Karpas-422 (cell line): ENCODE measurements around the gene TSPAN4. TPM values are rescaled to one million over a fixed set of nuclear protein-coding genes. Genes with fewer than 3 reads are reported as not detected.

Experiments
- DNase-seq: peaks from one replicate; pipeline ENCODE4 v3.0.0-alpha.2; 2015
- H2AFZ ChIP-seq: fragments of 200-600 bp; sonication (generic); 2 replicates; pipeline ENCODE4 v1.6.1; 2014; ENCODE audit warnings: antibody characterized with exemption, low read length, mixed read lengths
- H3K27ac ChIP-seq: fragments of 200-600 bp; sonication (generic); 2 replicates; pipeline ENCODE4 v1.5.1; 2014; ENCODE audit warnings: mild to moderate bottlenecking, low read length, moderate library complexity
- H3K27me3 ChIP-seq: fragments of 200-600 bp; sonication (generic); 2 replicates; pipeline ENCODE4 v1.6.1; 2014; ENCODE audit warnings: low read length, mixed read lengths
- H3K36me3 ChIP-seq: fragments of 200-600 bp; sonication (generic); 2 replicates; pipeline ENCODE4 v1.6.1; 2014; ENCODE audit warnings: low read length, mixed read lengths; ENCODE audit not compliant: insufficient read depth
- H3K4me1 ChIP-seq: fragments of 200-600 bp; sonication (generic); 2 replicates; pipeline ENCODE4 v1.6.1; 2014; ENCODE audit warnings: mild to moderate bottlenecking, low read length, mixed read lengths
- H3K4me2 ChIP-seq: fragments of 200-600 bp; sonication (generic); 2 replicates; pipeline ENCODE4 v1.6.1; 2014; ENCODE audit warnings: low read length, low read depth, mild to moderate bottlenecking; ENCODE audit not compliant: poor library complexity, severe bottlenecking
- H3K4me3 ChIP-seq: fragments of 200-600 bp; sonication (generic); 2 replicates; pipeline ENCODE4 v1.5.1; 2014; ENCODE audit warnings: mild to moderate bottlenecking, antibody characterized with exemption, low read length, mixed read lengths
- H3K79me2 ChIP-seq: fragments of 200-600 bp; sonication (generic); 2 replicates; pipeline ENCODE4 v1.6.1; 2014; ENCODE audit warnings: mild to moderate bottlenecking, low read length, mixed read lengths
- H3K9ac ChIP-seq: fragments of 200-600 bp; sonication (generic); 2 replicates; pipeline ENCODE4 v1.6.0; 2014; ENCODE audit warnings: low read length
- H3K9me2 ChIP-seq: fragments of 200-600 bp; sonication (generic), shearing (Covaris generic); replicated peaks from 2 replicates; pipeline ENCODE4 v1.6.0; 2014; ENCODE audit warnings: mild to moderate bottlenecking, low read length, moderate library complexity; ENCODE audit not compliant: insufficient read depth
- H3K9me3 ChIP-seq: fragments of 300-700, 200-600 bp; sonication (generic); 2 replicates; pipeline ENCODE4 v1.6.1; 2014; ENCODE audit warnings: low read length, mixed read lengths
- H4K20me1 ChIP-seq: fragments of 200-600 bp; sonication (generic); 2 replicates; pipeline ENCODE4 v1.6.1; 2014; ENCODE audit warnings: mild to moderate bottlenecking, antibody characterized with exemption, low read length, low read depth; ENCODE audit not compliant: insufficient read depth
- total RNA-seq: library from RNA; depleted of rRNA; stranded (reverse); fragments of >200 nt; shearing (Covaris generic); gene quantifications from 2 replicates; pipeline ENCODE4 v1.2.3, GENCODE V29; 2014; ENCODE audit warnings: low replicate concordance; rRNA removed

Gene TSPAN4, protein sequence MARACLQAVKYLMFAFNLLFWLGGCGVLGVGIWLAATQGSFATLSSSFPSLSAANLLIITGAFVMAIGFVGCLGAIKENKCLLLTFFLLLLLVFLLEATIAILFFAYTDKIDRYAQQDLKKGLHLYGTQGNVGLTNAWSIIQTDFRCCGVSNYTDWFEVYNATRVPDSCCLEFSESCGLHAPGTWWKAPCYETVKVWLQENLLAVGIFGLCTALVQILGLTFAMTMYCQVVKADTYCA
- 4.0 TPM in 1 of 2 replicates, not detected in the other for total RNA-seq

DNA sequence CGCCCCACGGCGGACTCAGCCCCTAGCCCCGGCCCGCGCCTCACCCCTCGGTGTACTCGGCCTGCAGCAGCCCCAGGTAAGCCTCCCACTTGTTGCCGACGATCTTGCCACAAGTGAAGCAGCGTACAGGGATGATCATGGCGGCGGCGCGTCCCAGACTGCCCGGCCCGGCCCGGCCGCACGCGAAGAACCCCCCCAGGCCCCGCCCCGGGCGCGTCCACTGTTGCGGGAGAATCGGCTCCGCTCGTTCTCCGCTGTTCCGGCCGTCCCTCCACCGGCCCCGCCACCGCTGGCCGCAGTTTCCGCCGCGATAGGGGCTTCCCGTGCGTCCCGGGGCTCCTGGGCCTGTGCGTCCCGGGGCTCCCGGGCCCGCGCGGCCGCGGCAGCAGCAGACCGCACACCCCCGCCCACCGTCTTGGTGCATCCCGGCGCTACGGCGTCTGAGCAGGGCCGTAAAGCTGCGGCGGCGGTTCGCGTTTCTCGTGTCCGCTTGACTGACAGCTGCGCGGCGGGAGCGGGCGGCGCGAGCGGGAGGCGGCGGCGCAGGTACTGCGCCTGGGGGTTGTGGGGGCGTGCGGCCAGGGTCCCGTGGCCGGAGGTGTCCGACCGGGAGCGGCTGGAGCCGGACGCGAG is at the start of gene TSPAN4, which contains the start of gene POLR2L:
TSS of gene TSPAN4 (plus strand) at position 483 of the 633 bp plus-strand sequence. CDS start 7,453 bp downstream, outside the sequence.
TSS of gene POLR2L (minus strand) at position 160 of the 633 bp plus-strand sequence. CDS start at position 139, 21 bp downstream.
- H3K27ac ChIP-seq = peak within 1 kb of the TSS; percentile 65
- H3K4me2 ChIP-seq = peak within 1 kb of the TSS; percentile 85
- H2AFZ ChIP-seq = peak within 1 kb of the TSS; percentile 87; the same call in 1 of the 2 replicates
- H3K4me3 ChIP-seq = peak within 1 kb of the TSS; percentile 99
- H3K4me1 ChIP-seq = peaks cover 24% of the 10 kb centered on the region
- DNase-seq = peak; percentile 96
- no peaks in the 10 kb centered on the region for H3K9me3 ChIP-seq
- H3K27me3 ChIP-seq = no peaks in the 10 kb centered on the region
- H4K20me1 ChIP-seq = peaks cover 31% of the 10 kb centered on the region; the same call in 1 of the 2 replicates
- H3K9me2 ChIP-seq = no peaks in the 10 kb centered on the region
- H3K36me3 ChIP-seq = 0 out of 2 replicates have a peak, but pooled peaks cover 3% of the 10 kb centered on the region
- H3K79me2 ChIP-seq = peaks cover 24% of the 10 kb centered on the region
- H3K9ac ChIP-seq = peak within 1 kb of the TSS; percentile 99

DNA sequence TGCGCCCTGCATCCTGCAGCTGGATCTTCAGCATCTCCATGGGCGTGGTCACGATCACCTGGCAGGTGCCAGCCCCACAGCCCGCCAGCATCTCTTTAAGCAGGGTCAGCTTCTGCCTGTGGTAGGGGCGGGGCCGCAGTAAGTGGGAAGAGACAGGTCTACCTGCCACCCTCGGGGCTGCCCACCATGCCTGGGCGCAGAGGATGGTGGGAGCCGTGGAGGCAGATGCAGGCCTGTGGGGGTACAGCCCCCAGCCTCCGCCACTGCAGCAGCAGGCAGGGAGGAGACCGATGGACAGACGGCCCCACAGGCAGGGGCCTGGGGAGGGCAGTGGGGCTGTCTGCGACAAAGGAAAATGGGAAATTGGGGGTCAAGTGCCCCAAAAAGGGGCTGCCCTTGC is 49.8 kb upstream of the TSPAN4 start:
- no peak overlapping the region for H3K9ac ChIP-seq
- H3K36me3 ChIP-seq = 0 out of 2 replicates have a peak, but pooled peaks cover under 1% of the 10 kb centered on the region
- peaks cover 53% of the 10 kb centered on the region for H3K4me1 ChIP-seq
- H3K27ac ChIP-seq = no peak overlapping the region
- H2AFZ ChIP-seq = no peak overlapping the region
- peaks cover 42% of the 10 kb centered on the region for H3K79me2 ChIP-seq
- no peak overlapping the region for H3K4me2 ChIP-seq
- no peak overlapping the region for H3K4me3 ChIP-seq
- no peaks in the 10 kb centered on the region for H3K27me3 ChIP-seq
- DNase-seq = no peak
- no peaks in the 10 kb centered on the region for H3K9me2 ChIP-seq
- peaks cover 18% of the 10 kb centered on the region; the same call in 1 of the 2 replicates for H4K20me1 ChIP-seq
- H3K9me3 ChIP-seq = no peaks in the 10 kb centered on the region

DNA sequence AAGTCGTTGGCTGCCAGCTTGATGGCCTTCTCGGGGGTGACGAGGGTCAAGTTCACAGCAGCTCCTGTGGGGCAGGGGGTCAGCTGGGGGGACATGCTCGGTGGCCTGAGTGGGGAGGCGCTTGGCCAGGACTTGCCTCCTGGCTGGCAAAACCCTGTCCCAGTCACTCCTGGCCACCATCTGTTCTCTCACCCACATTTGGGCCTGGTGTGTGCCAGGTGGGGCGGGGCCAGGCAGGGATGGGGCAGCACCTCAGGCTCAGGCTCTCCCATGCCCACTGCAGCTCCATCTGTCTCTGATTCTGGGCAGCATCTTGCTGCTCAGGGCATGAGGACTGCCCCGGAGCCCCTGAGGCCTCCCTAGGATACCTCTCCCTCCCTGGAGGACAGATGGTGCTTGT is 49.1 kb upstream of the TSPAN4 start:
- H3K9me2 ChIP-seq = no peaks in the 10 kb centered on the region
- no peak overlapping the region for H3K4me2 ChIP-seq
- no peaks in the 10 kb centered on the region for H3K9me3 ChIP-seq
- H3K36me3 ChIP-seq = no peaks in the 10 kb centered on the region
- peaks cover 36% of the 10 kb centered on the region for H3K79me2 ChIP-seq
- DNase-seq = no peak
- H3K27ac ChIP-seq = no peak overlapping the region
- H3K4me1 ChIP-seq = peaks cover 46% of the 10 kb centered on the region
- no peak overlapping the region for H3K4me3 ChIP-seq
- H3K9ac ChIP-seq = no peak overlapping the region
- H4K20me1 ChIP-seq = peaks cover 16% of the 10 kb centered on the region; the same call in 1 of the 2 replicates
- no peaks in the 10 kb centered on the region for H3K27me3 ChIP-seq
- no peak overlapping the region for H2AFZ ChIP-seq

DNA sequence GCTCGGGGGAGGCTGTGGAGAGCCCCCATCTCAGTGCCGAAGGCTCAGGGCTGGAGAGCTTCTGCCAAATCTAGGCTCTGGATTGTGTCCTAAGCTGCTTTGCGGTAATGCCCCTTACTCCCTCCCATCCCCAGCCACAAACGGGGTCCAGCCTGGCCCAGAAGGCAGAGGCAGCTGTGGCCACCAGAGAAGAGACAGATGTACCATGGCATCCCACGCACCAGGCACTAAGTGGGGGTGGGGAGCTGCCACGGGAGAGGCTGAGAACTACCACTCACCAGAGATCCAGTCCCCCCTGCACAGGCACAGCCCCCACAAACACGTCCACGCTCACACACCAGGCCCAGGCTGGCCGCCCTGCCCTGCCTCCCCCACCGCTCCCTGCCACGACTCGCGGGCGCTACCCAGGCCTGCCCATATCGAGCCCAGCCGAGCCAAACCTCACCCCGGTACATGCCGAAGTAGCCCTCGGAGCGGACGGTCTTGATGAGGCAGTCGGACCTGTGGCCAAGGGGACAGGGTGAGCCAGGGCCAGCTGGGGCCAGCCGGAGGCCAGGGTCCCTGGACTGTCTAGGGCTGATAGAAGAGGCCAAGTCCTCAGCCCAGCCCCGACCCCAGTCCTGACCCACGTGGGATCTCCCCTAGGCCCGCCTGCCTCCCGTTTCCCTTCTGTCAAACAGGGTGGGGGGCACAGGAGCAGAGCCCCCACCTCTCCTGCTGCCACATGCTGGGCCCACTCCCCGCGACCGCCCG is 48.5 kb upstream of the TSPAN4 start:
- DNase-seq = no peak
- peaks cover 30% of the 10 kb centered on the region for H3K79me2 ChIP-seq
- H3K4me3 ChIP-seq = no peak overlapping the region; the same call in 1 of the 2 replicates
- no peak overlapping the region for H3K9ac ChIP-seq
- no peak overlapping the region for H3K27ac ChIP-seq
- no peaks in the 10 kb centered on the region for H3K9me2 ChIP-seq
- no peaks in the 10 kb centered on the region for H3K9me3 ChIP-seq
- H4K20me1 ChIP-seq = peaks cover 13% of the 10 kb centered on the region; the same call in 1 of the 2 replicates
- no peaks in the 10 kb centered on the region for H3K27me3 ChIP-seq
- H3K4me1 ChIP-seq = peaks cover 40% of the 10 kb centered on the region
- no peak overlapping the region for H2AFZ ChIP-seq
- H3K4me2 ChIP-seq = peak overlapping the region; percentile 97
- H3K36me3 ChIP-seq = no peaks in the 10 kb centered on the region

DNA sequence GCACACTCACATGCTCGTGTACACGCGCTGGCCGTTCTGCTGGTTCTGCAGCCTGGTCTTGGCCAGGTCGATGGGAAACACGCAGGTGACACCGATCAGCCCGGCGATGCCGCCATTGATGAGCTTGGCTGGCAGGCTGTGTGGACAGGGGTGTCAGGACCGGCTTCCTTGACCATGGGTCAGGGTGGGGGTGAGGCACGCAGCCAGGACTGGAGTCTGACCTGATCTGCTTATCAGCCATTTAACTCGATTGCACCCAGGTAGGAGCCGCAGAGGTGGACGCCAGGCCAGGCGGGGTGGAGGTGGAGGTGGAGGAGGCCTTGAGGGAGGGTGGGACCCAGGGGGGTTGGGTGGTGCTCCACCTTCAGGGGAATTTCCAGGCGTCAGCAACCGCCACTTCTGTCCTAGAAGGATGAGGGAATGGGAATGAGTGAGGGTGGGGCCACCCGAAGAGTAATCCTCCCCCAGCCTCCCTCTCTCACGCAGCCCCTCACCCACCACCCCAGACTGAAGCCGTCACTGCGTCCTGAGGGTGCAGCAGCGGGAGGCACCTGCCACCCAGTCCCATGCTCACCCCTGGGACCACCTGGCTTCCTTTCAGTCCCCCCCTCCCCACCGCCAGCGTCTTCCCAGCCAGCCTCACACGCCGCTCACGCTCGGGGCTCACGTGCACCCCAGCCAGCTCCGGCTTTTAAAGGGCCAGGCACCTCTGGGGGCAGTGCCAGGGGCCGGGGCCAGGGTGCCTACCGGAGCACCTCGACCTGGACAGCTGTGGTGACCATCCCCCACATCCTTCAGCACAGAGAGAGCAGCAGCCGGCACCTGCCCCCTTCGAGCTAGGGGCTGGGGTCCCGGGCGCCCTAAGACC is 47.7 kb upstream of the TSPAN4 start:
- Histone ChIP-seq H4K20me1 (peaks cover 13% of the 10 kb centered on the region; the same call in 1 of the 2 replicates), H3K4me3 (peak overlapping the region; percentile 95), H3K9me2 (no peaks in the 10 kb centered on the region), H3K4me1 (peaks cover 39% of the 10 kb centered on the region), H3K27me3 (no peaks in the 10 kb centered on the region), H3K27ac (peak overlapping the region; percentile 76; the same call in 1 of the 2 replicates), H2AFZ (no peak overlapping the region), H3K4me2 (peak overlapping the region; percentile 97), H3K9me3 (no peaks in the 10 kb centered on the region), H3K36me3 (no peaks in the 10 kb centered on the region), H3K9ac (peak overlapping the region; percentile 93), H3K79me2 (peaks cover 24% of the 10 kb centered on the region)
- peak; percentile 76 for DNase-seq

DNA sequence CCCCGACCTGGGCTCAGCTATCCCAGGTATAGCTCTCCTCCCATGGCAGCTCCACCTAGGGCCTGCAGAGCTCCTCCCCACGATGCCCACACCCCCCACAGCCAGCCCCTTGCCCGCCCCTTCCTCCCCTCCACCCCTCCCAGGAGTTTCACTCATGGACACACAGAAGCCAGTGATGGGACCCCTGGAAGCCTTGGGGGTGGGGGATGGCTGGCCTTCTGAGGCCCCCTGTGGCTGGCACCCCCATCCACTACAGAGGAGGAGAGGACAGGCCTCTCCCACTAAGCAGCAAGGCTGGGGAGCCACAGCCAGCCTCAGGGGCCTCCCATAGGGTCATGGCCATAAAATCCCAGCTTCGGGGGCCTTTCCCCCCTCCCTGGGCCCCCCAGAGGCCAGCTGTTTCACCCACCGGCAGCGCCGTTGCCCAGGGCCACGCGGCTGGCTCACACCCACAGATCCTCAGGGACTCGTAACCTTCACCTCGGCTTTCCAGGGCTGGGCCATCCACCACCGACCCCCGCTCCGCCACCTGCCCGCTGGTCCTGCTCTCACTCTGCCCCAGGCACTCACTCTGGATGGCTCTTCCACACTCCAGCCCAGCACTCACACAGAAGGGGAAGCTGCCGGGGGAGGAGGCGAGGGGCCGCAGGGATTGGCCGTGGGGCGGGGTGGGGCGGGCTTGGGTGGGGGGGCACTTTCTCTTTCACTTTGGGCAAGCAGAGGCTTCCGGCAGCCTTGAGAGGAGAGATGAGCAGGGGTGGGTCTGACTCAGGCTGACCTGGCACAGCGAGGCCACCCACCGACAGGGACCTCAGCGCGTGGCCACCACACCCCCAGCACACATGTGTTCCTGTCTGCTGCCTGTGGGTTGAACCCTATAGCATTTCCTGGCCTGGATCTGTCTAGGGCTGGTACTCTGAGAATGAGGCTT is 46.8 kb upstream of the TSPAN4 start:
- peak overlapping the region; percentile 93 for H3K9ac ChIP-seq
- H2AFZ ChIP-seq = no peak overlapping the region
- H4K20me1 ChIP-seq = peaks cover 13% of the 10 kb centered on the region; the same call in 1 of the 2 replicates
- H3K4me3 ChIP-seq = peak overlapping the region; percentile 95
- peaks cover 30% of the 10 kb centered on the region for H3K4me1 ChIP-seq
- peak; percentile 89 for DNase-seq
- no peaks in the 10 kb centered on the region for H3K9me3 ChIP-seq
- no peaks in the 10 kb centered on the region for H3K9me2 ChIP-seq
- H3K4me2 ChIP-seq = peak overlapping the region; percentile 97
- H3K27me3 ChIP-seq = no peaks in the 10 kb centered on the region
- H3K27ac ChIP-seq = peak overlapping the region; percentile 81
- peaks cover 24% of the 10 kb centered on the region for H3K79me2 ChIP-seq
- no peaks in the 10 kb centered on the region for H3K36me3 ChIP-seq
